ENCODE data around the gene SDK1.

Gene SDK1

GRCh38 chr7:3301831-3302618 lies 973 bp downstream of the SDK1 start:
- DNase-seq (ENCODE audit: low read depth): no peak
- H3K4me3 ChIP-seq (ENCODE audit: low read depth, low read length): no peak overlapping the region
- TF ChIP-seq, protein P1, sequence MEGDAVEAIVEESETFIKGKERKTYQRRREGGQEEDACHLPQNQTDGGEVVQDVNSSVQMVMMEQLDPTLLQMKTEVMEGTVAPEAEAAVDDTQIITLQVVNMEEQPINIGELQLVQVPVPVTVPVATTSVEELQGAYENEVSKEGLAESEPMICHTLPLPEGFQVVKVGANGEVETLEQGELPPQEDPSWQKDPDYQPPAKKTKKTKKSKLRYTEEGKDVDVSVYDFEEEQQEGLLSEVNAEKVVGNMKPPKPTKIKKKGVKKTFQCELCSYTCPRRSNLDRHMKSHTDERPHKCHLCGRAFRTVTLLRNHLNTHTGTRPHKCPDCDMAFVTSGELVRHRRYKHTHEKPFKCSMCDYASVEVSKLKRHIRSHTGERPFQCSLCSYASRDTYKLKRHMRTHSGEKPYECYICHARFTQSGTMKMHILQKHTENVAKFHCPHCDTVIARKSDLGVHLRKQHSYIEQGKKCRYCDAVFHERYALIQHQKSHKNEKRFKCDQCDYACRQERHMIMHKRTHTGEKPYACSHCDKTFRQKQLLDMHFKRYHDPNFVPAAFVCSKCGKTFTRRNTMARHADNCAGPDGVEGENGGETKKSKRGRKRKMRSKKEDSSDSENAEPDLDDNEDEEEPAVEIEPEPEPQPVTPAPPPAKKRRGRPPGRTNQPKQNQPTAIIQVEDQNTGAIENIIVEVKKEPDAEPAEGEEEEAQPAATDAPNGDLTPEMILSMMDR (IDR thresholded peaks at IDR 0.05; ENCODE audit: low read depth, low read length, missing control alignments): no peak

DNA sequence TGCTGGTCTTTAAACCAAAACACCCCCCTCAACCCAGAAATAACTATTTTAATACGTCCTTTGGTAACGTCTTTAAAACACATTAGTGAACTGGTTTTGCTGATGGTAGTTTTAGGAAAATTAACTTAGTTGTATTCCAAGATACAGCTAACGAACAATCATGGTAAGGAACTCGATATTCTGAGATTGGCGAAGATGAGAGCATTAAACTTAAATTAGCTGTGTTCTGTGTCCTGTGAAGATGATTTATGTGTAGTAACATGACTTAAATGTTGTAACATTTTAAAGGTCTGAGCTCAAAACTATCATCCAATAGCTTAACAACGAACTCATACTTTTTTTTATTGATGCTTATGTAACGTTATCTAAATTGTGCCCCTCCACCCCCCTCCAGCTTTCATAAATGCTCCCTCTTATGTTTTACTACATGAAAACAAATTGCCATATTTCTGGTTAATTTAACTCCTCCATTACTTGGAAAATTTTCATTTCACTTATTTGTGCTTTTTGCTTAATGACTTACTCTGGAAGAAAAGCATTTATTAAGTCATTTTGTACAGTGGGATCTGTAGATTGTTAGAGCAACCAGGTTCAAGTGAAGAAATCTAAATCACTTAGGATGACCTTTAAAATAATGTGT lies 1.7 kb downstream of the SDK1 start:
- H3K4me3 ChIP-seq (ENCODE audit: low read depth, low read length): no peak overlapping the region
- TF ChIP-seq, protein P1 (IDR thresholded peaks at IDR 0.05; ENCODE audit: low read depth, low read length, missing control alignments): no peak
- DNase-seq (ENCODE audit: low read depth): no peak

DNA sequence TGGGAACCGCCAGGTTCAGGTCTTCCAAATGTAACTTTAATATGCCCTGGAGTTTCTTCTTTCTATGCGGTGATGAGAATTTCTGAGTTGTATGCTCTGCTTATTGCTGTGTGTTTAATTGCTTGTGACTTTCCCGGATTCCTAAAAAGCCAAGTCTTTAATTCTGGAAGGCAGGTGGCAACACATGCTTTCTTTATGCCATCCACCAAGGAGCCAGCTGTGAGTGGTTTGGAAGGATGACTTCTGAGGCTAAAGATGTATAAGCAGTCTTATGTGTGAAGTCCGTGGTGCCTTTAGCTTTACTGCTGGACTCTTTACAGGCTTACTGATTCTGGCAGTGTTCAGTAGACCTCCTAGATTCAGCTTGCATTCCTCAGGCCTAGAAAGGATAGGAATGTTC lies 3.1 kb downstream of the SDK1 start:
- TF ChIP-seq, protein P1 (IDR thresholded peaks at IDR 0.05; ENCODE audit: low read depth, low read length, missing control alignments): no peak
- H3K4me3 ChIP-seq (ENCODE audit: low read depth, low read length): no peak overlapping the region

GRCh38 chr7:3307435-3307834 lies 6.4 kb downstream of the SDK1 start:
- TF ChIP-seq, protein P1 (IDR thresholded peaks at IDR 0.05; ENCODE audit: low read depth, low read length, missing control alignments): no peak
- no peak overlapping the region for H3K4me3 ChIP-seq (ENCODE audit: low read depth, low read length)
- DNase-seq (ENCODE audit: low read depth): no peak

More for the DNA sequence above, 3.1 kb downstream of the SDK1 start:
- no peak for DNase-seq (ENCODE audit: low read depth)

DNA sequence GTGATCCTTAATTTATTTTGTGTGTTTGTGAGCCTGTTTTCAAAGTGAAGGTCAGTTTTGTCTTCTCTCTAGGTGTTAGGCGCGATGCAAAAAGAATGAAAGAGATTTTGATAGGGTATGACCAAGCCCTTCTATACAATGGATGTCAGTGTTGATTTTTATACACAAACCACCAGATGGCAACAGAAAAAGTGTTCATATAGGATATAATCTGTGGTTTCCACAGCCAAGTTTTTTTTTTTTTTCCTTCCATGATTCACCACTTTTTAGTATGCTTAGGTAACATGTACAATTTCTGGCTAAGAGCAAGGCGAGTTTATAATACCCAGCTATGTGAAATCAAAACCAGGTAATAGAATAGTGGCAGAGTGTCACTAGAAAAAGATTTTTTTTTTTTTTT lies 8.1 kb downstream of the SDK1 start:
- TF ChIP-seq, protein P1 (IDR thresholded peaks at IDR 0.05; ENCODE audit: low read depth, low read length, missing control alignments): no peak
- DNase-seq (ENCODE audit: low read depth): no peak
- no peak overlapping the region for H3K4me3 ChIP-seq (ENCODE audit: low read depth, low read length)

GRCh38 chr7:3309956-3310355 lies 8.9 kb downstream of the SDK1 start:
- TF ChIP-seq, protein P1 (IDR thresholded peaks at IDR 0.05; ENCODE audit: low read depth, low read length, missing control alignments): no peak
- no peak overlapping the region for H3K4me3 ChIP-seq (ENCODE audit: low read depth, low read length)
- no peak for DNase-seq (ENCODE audit: low read depth)
